HepG2 (cell line): ENCODE results near the gene CEP128. TPM values are rescaled to one million over a fixed set of nuclear protein-coding genes. Genes with fewer than 3 reads are reported as not detected.

ENCODE experiments used
- ATAC-seq: fragments of 200-7000 bp; cut with Tn5 transposase; 3 replicates; pipeline ENCODE4 v1.9.1; 2020; ENCODE audit warnings: mild to moderate bottlenecking, moderate library complexity
- BruUV-seq: library from RNA; stranded (reverse); fragments of 400-500 nt; replicated peaks from 2 replicates; lab custom pipeline; 2021; lab: Mats Ljungman, UMichigan
- CTCF ChIA-PET: fragments of 300-600 bp; formaldehyde crosslinking; extraction: SDS; loops from one replicate; lab custom pipeline; 2021; ENCODE audit warnings: low total read pairs, inconsistent platforms, low intra/inter-chr PET ratio; lab: Yijun Ruan, JAX
- POLR2A ChIA-PET: fragments of 350-600 bp; sonication (Branson Sonifier 250); formaldehyde crosslinking; loops from one replicate; lab custom pipeline; 2020; ENCODE audit warnings: antibody characterized with exemption, inconsistent platforms; lab: Yijun Ruan, JAX
- DNase-seq: peaks from one replicate; pipeline ENCODE4 v3.0.0-alpha.2; 2015; ENCODE audit warnings: low spot score
- FAIRE-seq: peaks from 3 replicates; lab custom pipeline; 2011; peaks lifted over from hg19 to GRCh38; lab: Jason Lieb, UNC
- H2AFZ ChIP-seq: one replicate; pipeline ENCODE4 v1.6.1; 2011; ENCODE audit warnings: low read length, inconsistent platforms
- H3K27ac ChIP-seq: fragments of 300-600 bp; 3 replicates; pipeline ENCODE4 v1.8.0; 2011; ENCODE audit warnings: mixed run types, mild to moderate bottlenecking, mixed read lengths, low read length, inconsistent platforms; ENCODE audit not compliant: insufficient read depth; ENCODE audit errors: extremely low read length
- H3K27me3 ChIP-seq, 2 experiments: fragments of 200-600 bp in 1 of 2; 2 replicates in 1 of 2; 3 replicates in 1 of 2; pipeline versions ENCODE4 v1.6.0 to v1.8.0; 2011; ENCODE audit warnings: low read length in 2 of 2, mild to moderate bottlenecking in 2 of 2, moderate library complexity in 2 of 2, inconsistent platforms in 1 of 2; ENCODE audit not compliant: insufficient read depth in 2 of 2, control insufficient read depth in 1 of 2
- H3K36me3 ChIP-seq, 2 experiments: fragments of 200-600 bp in 1 of 2; replicated peaks in 1 of 2; 2 replicates in 1 of 2; 3 replicates in 1 of 2; pipeline versions ENCODE4 v1.5.1 to v1.8.0; 2011; ENCODE audit warnings: low read length in 2 of 2, inconsistent platforms in 1 of 2; ENCODE audit not compliant: insufficient read depth in 2 of 2, control insufficient read depth in 1 of 2
- H3K4me1 ChIP-seq: 2 replicates; pipeline ENCODE4 v1.5.1; 2012; ENCODE audit warnings: low read length, inconsistent platforms; ENCODE audit not compliant: insufficient read depth
- H3K4me2 ChIP-seq: 2 replicates; pipeline ENCODE4 v1.6.0; 2011; ENCODE audit warnings: low read depth, low read length, inconsistent platforms
- H3K4me3 ChIP-seq, 3 experiments: fragments of 200-600 bp in 1 of 3; sonication (generic), shearing (Covaris generic) in 1 of 3; replicated peaks in 1 of 3; 2 replicates each; pipeline ENCODE4 v1.5.1; 2011 to 2016; ENCODE audit warnings: low read length in 3 of 3, inconsistent platforms in 2 of 3, low read depth in 2 of 3, mild to moderate bottlenecking in 2 of 3, control low read depth in 1 of 3, mixed read lengths in 1 of 3; ENCODE audit not compliant: insufficient read depth in 1 of 3
- H3K79me2 ChIP-seq: one replicate; pipeline ENCODE4 v1.6.1; 2011; ENCODE audit warnings: low read length, inconsistent platforms; ENCODE audit not compliant: insufficient read depth
- H3K9ac ChIP-seq: 2 replicates; pipeline ENCODE4 v1.6.0; 2011; ENCODE audit warnings: mild to moderate bottlenecking, low read depth, low read length, inconsistent platforms; ENCODE audit not compliant: insufficient read depth
- H3K9me3 ChIP-seq: 2 replicates; pipeline ENCODE4 v1.5.1; 2012; ENCODE audit warnings: mild to moderate bottlenecking, low read length
- H4K20me1 ChIP-seq: 2 replicates; pipeline ENCODE4 v1.6.0; 2011; ENCODE audit warnings: inconsistent platforms, mild to moderate bottlenecking, low read length, moderate library complexity; ENCODE audit not compliant: insufficient read depth
- ARHGAP35 ChIP-seq: sonication (generic); formaldehyde crosslinking; IDR thresholded peaks from 2 replicates; pipeline ENCODE4 v1.9.0; 2022; ENCODE audit warnings: mild to moderate bottlenecking, inconsistent platforms, moderate library complexity, missing genetic modification reagents, borderline replicate concordance
- BCL3 ChIP-seq: sonication (generic); formaldehyde crosslinking; IDR thresholded peaks from 2 replicates; pipeline ENCODE4 v1.5.1; 2020; ENCODE audit warnings: mild to moderate bottlenecking, missing genetic modification reagents, moderate library complexity
- CHD2 ChIP-seq: IDR thresholded peaks from 2 replicates; pipeline ENCODE4 v1.6.1; 2011; ENCODE audit warnings: low read depth, low read length, improper control_type of control experiment
- CREBL2 ChIP-seq: sonication (generic); formaldehyde crosslinking; IDR thresholded peaks from 2 replicates; pipeline ENCODE4 v1.8.1; 2023; ENCODE audit warnings: missing genetic modification reagents, mild to moderate bottlenecking, borderline replicate concordance
- HES4 ChIP-seq: sonication (generic); formaldehyde crosslinking; IDR thresholded peaks from 2 replicates; pipeline ENCODE4 v1.9.0; 2021; ENCODE audit warnings: mild to moderate bottlenecking, missing genetic modification reagents, borderline replicate concordance
- HOXA5 ChIP-seq: sonication (generic); formaldehyde crosslinking; IDR thresholded peaks from 2 replicates; pipeline ENCODE4 v1.4.0; 2020; ENCODE audit warnings: missing genetic modification reagents
- KDM3A ChIP-seq: IDR thresholded peaks from 2 replicates; pipeline ENCODE4 v1.6.1; 2018; ENCODE audit warnings: low read depth, missing compliant biosample characterization
- NR2C2 ChIP-seq: sonication (generic); formaldehyde crosslinking; IDR thresholded peaks from 2 replicates; pipeline ENCODE4 v1.4.0; 2020; ENCODE audit warnings: missing genetic modification reagents, mild to moderate bottlenecking, moderate library complexity, borderline replicate concordance
- PTBP1 ChIP-seq: fragments of 200-400 bp; formaldehyde crosslinking; IDR thresholded peaks from 2 replicates; pipeline ENCODE4 v1.6.1; 2018; ENCODE audit warnings: low read length, low read depth; ENCODE audit not compliant: poor library complexity, severe bottlenecking
- REPIN1 ChIP-seq: sonication (generic); formaldehyde crosslinking; IDR thresholded peaks from 2 replicates; pipeline ENCODE4 v1.8.0; 2022; ENCODE audit warnings: missing genetic modification reagents, low read depth, mild to moderate bottlenecking, borderline replicate concordance
- RXRA ChIP-seq: sonication (generic); formaldehyde crosslinking; IDR thresholded peaks from 2 replicates; pipeline ENCODE4 v1.5.1; 2020; ENCODE audit warnings: missing genetic modification reagents
- SMARCC2 ChIP-seq: fragments of 450-650 bp; IDR thresholded peaks from 2 replicates; pipeline ENCODE4 v1.6.1; 2017; ENCODE audit warnings: antibody characterized with exemption, mild to moderate bottlenecking
- SNRNP70 ChIP-seq: fragments of 200-400 bp; formaldehyde crosslinking; IDR thresholded peaks from 2 replicates; pipeline ENCODE4 v1.6.1; 2017; ENCODE audit warnings: mild to moderate bottlenecking, low read depth, low read length, moderate library complexity
- SRY ChIP-seq: sonication (generic); formaldehyde crosslinking; IDR thresholded peaks from 2 replicates; pipeline ENCODE4 v1.8.0; 2022; ENCODE audit warnings: mild to moderate bottlenecking, missing genetic modification reagents
- TRIM24 ChIP-seq: sonication (generic); formaldehyde crosslinking; IDR thresholded peaks from 2 replicates; pipeline ENCODE4 v1.8.0; 2022; ENCODE audit warnings: mild to moderate bottlenecking, missing genetic modification reagents
- ZNF570 ChIP-seq: sonication (generic); formaldehyde crosslinking; IDR thresholded peaks from 2 replicates; pipeline ENCODE4 v1.4.0; 2020; ENCODE audit warnings: mild to moderate bottlenecking, missing genetic modification reagents, borderline replicate concordance
- WGBS: methylation state at CpG from one replicate; pipeline ENCODE4 v1.1.6; 2017; ENCODE audit warnings: low lambda C conversion rate; 5-methylcytosine and 5-hydroxymethylcytosine counted together
- in situ Hi-C: cut with HindIII; loops from 2 replicates; pipeline ENCODE4 v1.10.0; 2017; ENCODE audit warnings: low pct_unique_long_range_greater_than_20kb; ENCODE audit not compliant: extremely low pct_ligation_motif_present
- intact Hi-C: fragments of 100-400 bp; cut with micrococcal nuclease; formaldehyde crosslinking; loops from one replicate; pipeline ENCODE4 v1.10.0; 2022; ENCODE audit not compliant: unreplicated experiment
- polyA plus RNA-seq, 8 experiments: library from polyadenylated mRNA; depleted of rRNA in 3 of 8; stranded (reverse) in 7 of 8; unstranded in 1 of 8; fragments of >200 nt; fragmentation: Illumina TruSeq in 4 of 8; extraction: Trizol in 4 of 8; gene quantifications; 2 replicates each; pipeline versions ENCODE4 v1.2.1 to v1.2.3, GENCODE V29; 2011 to 2016; ENCODE audit warnings: low read depth in 4 of 8, missing spikeins in 1 of 8, mixed read lengths in 1 of 8; ENCODE audit not compliant: insufficient read depth in 1 of 8
- total RNA-seq, 5 experiments: library from RNA; depleted of rRNA; stranded (reverse); fragments of >200 nt; fragmentation: Illumina TruSeq; extraction: Trizol; gene quantifications; 2 replicates each; pipeline ENCODE4 v1.2.3, GENCODE V29; 2016; ENCODE audit warnings: low read depth in 1 of 5

The CEP128 gene
- total and polyA plus RNA-seq, 2 of the 13 experiments (the other 11 are each of a cell fraction or from before 2014, with no cell fraction given): 1.3 to 7.5 TPM

- DNase-seq (no peak), FAIRE-seq (no peak), ATAC-seq (no peak)
- CTCF ChIA-PET: no interaction called here
- Histone ChIP-seq H2AFZ (no peak overlapping the region), H3K27ac (no peak overlapping the region), H3K79me2 (no peaks in the 10 kb centered on the region), H4K20me1 (no peaks in the 10 kb centered on the region), H3K9ac (no peak overlapping the region), H3K4me3 (no peak overlapping the region), H3K27me3 (no peaks in the 10 kb centered on the region), H3K36me3 (no peaks in the 10 kb centered on the region), H3K4me1 (no peaks in the 10 kb centered on the region), H3K4me2 (no peak overlapping the region), H3K9me3 (peaks cover 44% of the 10 kb centered on the region)
- WGBS: 92% methylated on average over 5 of the region's 5 CpGs
- POLR2A ChIA-PET: no interaction called here
- intact Hi-C loops: no loop called here
- TF ChIP-seq ZNF570 (no peak), RXRA (CRISPR knock-in tag) (no peak), ARHGAP35 (CRISPR knock-in tag) (no peak), NR2C2 (CRISPR knock-in tag) (no peak), HOXA5 (no peak), CHD2 (no peak), SRY (no peak), HES4 (CRISPR knock-in tag) (no peak), BCL3 (CRISPR knock-in tag) (no peak), KDM3A (CRISPR knock-in tag) (no peak), REPIN1 (no peak), SMARCC2 (no peak), TRIM24 (CRISPR knock-in tag) (no peak), CREBL2 (no peak), SNRNP70 (no peak), PTBP1 (no peak)
- BruUV-seq: no TSS peak
- in situ Hi-C loops: no loop called here
Observed at GRCh38 chr14:80679273-80679672, 262.3 kb downstream of the CEP128 start.
